GM18505 (cell line): ENCODE results near the gene STARD7.
A peak's percentile ranks its signal among the peaks of the same experiment; 100 is the strongest.

Experiments
- ATAC-seq: cut with Tn5 transposase; IDR thresholded peaks from one replicate; pipeline ENCODE4 v1.9.1; 2021; ENCODE audit not compliant: unreplicated experiment
- POLR2A ChIP-seq: IDR thresholded peaks from 4 replicates; pipeline ENCODE4 v1.6.1; 2011; ENCODE audit warnings: borderline replicate concordance; ENCODE audit not compliant: insufficient read depth, insufficient read length; ENCODE audit errors: extremely low read depth

STARD7 gene

DNA sequence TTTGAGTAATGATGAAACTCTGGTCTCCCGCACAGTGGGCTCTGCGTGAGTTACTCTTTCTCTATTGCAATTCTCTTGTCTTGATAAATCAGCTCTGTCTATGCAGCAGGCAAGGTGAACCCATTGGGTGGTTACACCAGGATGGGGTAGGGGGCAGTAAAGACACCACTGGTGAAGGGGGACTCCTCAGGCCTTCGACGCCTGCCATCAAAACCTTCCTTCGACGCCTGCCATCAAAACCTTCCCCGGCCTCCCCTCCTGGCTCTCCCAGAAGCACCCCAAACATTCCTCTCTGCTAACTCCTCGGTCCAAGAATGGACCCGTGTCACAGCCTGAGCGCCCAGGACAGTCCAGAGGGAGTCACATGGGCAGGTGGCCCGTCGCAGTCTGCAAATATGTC lies 4.8 kb upstream of the STARD7 start:
- TF ChIP-seq POLR2A: no peak
- no peak for ATAC-seq

DNA sequence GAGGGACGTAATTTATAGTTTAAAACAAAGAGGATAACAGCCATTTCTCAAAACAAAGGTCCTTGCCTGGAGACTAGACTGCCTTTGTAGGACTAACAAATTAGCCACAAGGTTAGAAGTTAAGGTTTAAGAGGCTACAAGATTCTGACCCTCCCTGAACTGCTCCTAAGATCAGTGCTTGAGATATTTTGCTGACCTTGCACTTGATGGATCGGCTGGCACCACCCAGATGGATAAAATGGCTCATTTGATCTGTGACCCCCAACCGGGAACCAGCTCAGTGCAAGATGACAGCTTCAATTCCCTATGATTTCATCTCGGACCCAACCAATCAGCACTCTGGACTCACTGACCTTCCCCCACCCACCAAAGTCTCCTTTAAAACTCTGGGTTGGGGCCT lies 3.7 kb upstream of the STARD7 start:
- no peak for TF ChIP-seq POLR2A
- no peak for ATAC-seq

DNA sequence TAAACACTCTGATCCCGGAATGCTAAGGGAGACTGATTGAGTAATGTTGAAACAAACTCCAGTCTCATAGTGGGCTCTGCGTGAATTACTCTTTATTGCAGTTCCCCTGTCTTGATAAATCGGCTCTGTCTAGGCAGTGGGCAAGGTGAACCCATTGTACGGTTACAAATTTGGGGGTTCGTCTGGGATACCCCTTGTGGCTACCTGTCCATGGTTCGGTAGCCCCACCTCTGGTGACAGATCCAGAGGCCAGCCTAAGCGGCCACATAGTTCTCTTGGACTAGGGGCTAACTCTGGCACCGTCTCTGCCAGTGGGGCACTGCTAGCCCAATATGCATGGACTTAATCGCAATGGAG lies 1.1 kb upstream of the STARD7 start:
- ATAC-seq: no peak
- TF ChIP-seq POLR2A: no peak

DNA sequence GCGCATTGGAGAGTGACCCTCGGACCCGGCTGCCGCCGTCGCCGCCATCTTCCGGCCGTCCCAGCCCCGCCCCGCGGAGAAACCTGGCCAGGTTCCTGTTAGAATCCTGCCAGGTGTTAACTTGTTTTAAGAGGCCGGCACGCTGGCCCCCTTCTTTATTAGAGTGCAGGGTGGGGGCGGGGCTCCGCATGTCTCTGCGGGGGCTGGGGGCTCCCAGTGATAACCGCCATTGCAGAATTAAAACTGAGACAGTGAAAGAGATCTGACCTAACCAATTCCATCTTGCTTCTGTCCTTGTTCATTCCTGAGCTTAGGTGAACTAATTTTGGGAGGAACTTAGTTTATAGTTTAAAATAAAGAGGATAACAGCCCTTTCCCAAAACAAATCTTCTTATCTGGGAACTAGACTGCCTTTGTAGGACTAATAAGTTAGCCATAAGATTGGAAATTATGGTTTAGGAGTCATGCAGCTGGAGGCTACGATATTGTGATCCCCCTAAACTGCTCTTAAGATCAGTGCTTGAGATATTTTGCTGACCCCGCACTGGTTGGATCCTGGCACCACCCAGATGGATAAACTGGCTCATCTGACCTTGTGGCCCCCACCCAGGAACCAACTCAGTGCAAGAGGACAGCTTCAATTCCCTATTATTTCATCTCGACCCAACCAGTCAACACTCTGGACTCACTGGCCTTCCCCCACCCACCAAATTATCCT lies 543 bp upstream of the STARD7 start:
- peak; percentile 29 for TF ChIP-seq POLR2A
- no peak for ATAC-seq

DNA sequence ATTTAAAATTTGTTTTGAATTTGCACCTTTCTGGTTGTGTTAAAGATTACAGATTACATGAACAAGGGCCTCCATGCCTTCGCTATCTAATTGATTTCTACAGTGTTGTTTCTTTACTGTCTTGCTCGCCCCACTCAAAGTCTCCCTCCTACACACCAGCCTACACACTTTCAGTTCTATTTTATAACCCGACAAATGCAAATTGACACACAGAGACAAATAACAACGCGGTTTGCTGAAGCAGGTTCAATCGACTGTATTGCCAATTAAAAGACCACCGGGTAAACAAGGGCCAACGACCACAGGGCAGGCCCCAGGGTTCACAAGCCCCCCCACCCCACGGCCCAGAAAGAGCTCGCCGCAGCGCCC lies 869 bp downstream of the STARD7 start:
- ATAC-seq: no peak
- no peak for TF ChIP-seq POLR2A

DNA sequence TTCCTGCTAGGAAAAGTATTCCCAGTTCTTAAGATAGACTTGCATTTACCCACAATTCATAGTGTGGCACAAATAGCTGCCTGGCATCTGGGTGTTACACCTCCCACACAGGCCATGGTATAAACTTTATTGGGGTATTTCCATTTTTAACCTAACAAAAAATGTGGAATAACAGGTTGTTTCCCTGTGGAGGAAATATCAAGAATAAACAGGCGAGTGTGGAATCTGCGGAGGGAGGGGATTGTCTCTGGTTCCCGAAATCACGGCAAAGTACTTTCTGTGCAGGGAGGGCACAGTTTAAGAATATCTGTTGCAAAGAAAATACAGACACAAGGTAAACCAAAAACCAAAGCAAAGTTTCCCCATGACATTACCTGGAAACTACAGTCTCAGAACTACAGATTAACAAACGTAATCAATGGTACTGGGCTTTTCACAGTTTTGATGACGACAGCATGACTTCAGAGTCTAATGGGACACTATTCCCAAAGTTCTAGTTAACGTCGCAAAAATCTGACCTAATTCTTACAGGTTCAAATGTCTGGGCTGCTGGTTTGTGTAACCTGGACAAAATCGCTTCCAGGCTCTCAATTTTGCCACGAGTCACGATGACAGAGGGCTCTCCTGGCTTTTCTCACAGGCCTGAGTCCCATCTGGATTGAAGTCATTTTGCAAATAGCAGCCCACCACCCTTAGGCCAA lies 1.4 kb downstream of the STARD7 start:
- TF ChIP-seq POLR2A: no peak
- no peak for ATAC-seq

DNA sequence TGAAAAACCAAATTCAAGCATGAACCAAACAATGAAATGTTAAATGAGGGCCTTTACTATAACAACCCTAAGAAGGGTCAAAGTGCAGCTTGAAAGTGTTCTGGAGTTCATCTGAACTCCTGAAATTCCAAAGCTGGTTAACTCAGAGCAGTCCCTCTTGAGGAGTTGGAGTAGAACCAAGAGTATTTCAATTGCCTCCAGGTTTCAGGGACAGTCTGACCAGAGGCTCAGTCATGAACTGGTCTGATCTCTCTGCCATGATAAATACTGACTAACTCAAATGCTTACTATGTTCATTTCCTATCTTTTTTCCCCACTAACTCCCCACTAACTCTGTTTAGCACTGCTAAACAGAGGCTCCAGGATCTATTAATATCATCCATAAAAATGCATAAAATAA lies 2.7 kb downstream of the STARD7 start:
- no peak for ATAC-seq
- no peak for TF ChIP-seq POLR2A

DNA sequence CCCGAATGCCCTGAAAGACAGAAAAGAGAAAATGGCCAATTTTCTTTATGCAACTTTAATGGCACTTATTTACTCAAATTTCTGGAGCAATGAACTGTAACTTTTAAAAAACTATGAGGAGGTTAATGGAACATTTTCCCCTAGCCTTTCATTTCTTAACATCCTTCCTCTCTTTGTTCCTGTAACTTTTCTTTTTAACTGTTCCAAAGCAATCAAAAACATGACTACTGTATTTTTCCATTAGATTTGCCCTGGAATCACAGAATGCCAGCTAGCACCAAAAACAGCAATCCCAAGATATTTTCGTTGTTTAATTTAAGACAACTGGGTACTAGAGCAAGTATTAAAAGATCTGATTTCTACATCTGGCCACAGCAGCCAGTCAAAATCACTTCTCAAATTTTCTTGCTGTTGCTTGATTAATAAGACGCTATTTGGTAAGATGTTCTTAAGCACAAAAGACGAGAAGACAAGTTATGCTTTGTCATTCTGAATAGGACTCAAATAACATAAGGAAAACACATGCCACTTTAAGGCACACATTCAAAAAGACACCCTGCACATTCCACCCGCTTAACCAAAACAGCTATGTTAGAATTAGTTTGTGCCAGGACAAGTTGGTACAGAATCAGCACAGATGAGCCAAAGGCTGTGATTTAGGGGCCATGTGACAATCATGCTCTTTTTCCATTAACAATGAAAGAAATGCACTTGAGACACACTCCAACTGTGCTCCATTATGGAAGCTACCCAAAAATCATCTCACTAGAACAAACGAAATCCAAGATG lies 3.6 kb downstream of the STARD7 start:
- ATAC-seq: no peak
- no peak for TF ChIP-seq POLR2A

DNA sequence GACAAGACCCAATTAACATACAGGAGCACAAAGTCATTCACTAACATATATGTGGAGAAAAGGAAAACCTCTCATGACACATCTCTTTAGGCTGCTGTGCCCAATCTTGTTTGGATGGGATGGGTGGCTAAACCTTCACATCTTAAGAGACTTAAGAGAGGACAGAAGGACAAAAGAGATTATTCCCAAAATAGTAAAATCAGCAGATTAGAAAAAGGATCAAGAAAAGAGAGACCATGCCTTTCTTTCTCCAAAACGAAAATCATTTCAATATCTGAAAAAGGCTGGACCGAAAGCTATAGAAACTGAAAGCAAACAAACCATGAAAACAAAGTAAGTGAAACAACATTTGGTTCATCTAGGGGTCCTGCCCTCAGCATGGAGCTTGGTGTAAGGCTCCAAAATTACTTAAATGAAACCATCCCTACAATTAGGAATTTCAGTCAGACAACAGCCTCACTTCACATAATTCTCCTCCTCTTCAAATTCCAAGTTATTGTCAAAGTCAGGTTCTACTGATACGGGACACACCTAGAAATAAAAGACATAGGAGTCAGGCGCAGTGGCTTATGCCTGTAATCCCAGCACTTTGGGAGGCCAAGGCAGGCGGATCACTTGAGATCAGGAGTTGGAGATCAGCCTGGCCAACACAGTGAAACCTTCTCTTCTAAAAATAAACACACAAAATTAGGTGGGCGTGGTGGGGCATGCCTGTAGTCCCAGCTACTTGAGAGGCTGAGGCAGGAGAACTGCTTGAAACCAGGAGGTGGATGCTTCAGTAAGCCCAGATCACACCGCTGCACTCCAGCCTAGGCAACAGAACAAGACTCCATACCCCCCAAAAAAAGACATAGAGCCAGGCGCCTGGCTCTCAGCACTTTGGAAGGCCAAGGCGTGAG lies 5.2 kb downstream of the STARD7 start:
- no peak for TF ChIP-seq POLR2A
- no peak for ATAC-seq

DNA sequence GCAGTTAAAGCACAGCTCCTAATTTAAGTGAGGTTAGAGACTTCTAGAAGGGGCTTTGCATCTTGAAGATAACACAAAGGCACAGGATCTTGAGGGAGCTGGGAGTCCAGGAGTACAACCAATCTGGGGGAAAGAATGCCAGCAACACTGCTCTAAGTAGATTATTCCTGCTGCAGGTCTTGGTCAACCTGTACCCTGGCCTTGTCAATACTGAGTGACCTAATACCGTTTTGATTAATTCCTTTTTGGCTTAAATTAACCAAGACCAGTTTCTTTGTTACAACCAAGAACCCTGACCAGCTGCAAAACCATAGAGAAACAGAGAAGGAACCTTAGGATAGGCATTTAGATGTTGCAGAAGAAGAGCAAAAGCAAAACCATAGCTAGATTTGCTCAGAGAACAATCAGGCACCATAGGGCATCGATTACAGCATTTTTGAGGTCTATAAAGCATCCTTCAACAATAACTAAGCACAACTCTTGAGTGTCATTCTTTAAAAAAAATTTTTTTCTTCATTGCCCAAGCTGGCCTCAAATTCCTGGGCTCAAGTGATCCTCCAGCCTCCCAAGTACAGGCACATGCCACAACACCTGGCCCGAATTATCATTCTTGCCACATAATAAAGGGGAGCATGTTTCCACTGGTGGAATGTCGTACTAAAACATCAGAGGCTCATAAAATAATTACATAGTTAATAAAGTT lies 6.3 kb downstream of the STARD7 start:
- ATAC-seq: no peak
- no peak for TF ChIP-seq POLR2A

DNA sequence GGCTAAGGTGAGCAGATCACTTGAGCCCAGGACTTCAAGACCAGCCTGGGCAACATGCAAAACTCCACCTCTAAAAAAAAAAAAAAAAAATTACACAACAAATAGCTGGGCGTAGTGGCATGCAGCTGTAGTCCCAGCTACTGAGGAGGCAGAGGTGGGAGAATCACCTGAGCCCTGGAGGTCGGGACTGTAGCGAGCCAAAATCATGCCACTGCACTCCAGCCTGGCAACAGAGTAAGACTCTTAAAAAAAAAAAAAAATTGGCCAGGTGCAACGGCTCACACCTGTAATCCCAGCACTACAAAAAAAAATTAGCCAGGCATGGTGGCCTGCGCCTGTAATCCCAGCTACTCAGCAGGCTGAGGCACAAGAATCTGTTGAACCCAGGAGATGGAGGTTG lies 7.3 kb downstream of the STARD7 start:
- TF ChIP-seq POLR2A: no peak
- no peak for ATAC-seq

DNA sequence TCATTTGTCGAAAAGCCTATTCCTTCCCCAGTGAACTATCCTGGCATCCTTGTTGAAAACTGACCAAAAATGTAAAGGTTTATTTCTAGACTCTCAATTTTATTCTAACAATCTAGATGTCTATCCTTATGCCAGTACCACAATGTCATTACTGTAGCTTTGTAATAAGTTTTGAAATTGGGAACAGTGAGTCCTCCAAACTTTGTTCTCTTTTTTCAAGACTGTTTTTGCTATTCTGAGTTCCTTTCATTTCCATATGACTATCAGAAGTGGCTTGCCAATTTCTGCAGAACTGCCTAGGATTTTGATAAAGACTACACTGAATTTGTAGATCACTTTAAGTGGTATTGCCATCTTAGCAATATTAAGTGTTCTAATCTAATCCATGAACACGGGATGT lies 9.7 kb downstream of the STARD7 start:
- TF ChIP-seq POLR2A: no peak
- no peak for ATAC-seq
